Caco-2 (cell line): Measurements from ENCODE around the gene DCHS1. TPM values are rescaled to one million over a fixed set of nuclear protein-coding genes. Genes with fewer than 3 reads are reported as not detected.

Experiments
- BruUV-seq: library from RNA; stranded (reverse); fragments of 400-500 nt; replicated peaks from 2 replicates; lab custom pipeline; 2021; lab: Mats Ljungman, UMichigan
- CTCF ChIA-PET: fragments of 300-600 bp; sonication (Branson Sonifier 250); formaldehyde crosslinking; loops from one replicate; lab custom pipeline; 2022; ENCODE audit warnings: antibody characterized with exemption; lab: Charles Lee
- POLR2A ChIA-PET: fragments of 300-600 bp; sonication (Branson Sonifier 250); formaldehyde crosslinking; loops from one replicate; lab custom pipeline; 2022; ENCODE audit warnings: antibody characterized with exemption; lab: Charles Lee
- DNase-seq, 2 experiments: peaks; one replicate each; pipeline versions ENCODE4 v3.0.0 to v3.0.0-alpha.2; 2020 to 2022
- H3K27me3 ChIP-seq: replicated peaks from 2 replicates; pipeline ENCODE4 v1.6.0; 2011; ENCODE audit warnings: low read length; ENCODE audit not compliant: control insufficient read depth, insufficient read depth
- H3K36me3 ChIP-seq: 2 replicates; pipeline ENCODE4 v1.5.1; 2011; ENCODE audit warnings: low read length; ENCODE audit not compliant: control insufficient read depth, insufficient read depth
- H3K4me1 ChIP-seq: fragments of 250-450 bp; sonication (Bioruptor Pico); 2 replicates; pipeline ENCODE4 v1.5.1; 2020; ENCODE audit warnings: mild to moderate bottlenecking
- H3K4me3 ChIP-seq: 2 replicates; pipeline ENCODE4 v1.5.1; 2011; ENCODE audit warnings: low read depth, mild to moderate bottlenecking, control low read depth, low read length
- H3K9me3 ChIP-seq: fragments of 250-450 bp; sonication (Bioruptor Pico); 2 replicates; pipeline ENCODE4 v1.5.1; 2020; ENCODE audit warnings: mild to moderate bottlenecking, moderate library complexity
- H3K27ac Mint-ChIP-seq: one replicate; pipeline ENCODE4 v1.8.0; 2022; ENCODE audit warnings: mixed read lengths; ENCODE audit not compliant: unreplicated experiment
- H3K27me3 Mint-ChIP-seq: one replicate; pipeline ENCODE4 v1.8.0; 2022; ENCODE audit warnings: mixed read lengths; ENCODE audit not compliant: insufficient read depth, unreplicated experiment
- H3K36me3 Mint-ChIP-seq: one replicate; pipeline ENCODE4 v1.8.0; 2022; ENCODE audit warnings: mild to moderate bottlenecking, mixed read lengths; ENCODE audit not compliant: insufficient read depth, unreplicated experiment
- H3K4me1 Mint-ChIP-seq: one replicate; pipeline ENCODE4 v1.8.0; 2022; ENCODE audit warnings: low read depth, mixed read lengths; ENCODE audit not compliant: unreplicated experiment
- H3K4me3 Mint-ChIP-seq: one replicate; pipeline ENCODE4 v1.8.0; 2022; ENCODE audit warnings: mild to moderate bottlenecking, moderate library complexity, mixed read lengths; ENCODE audit not compliant: unreplicated experiment
- H3K9me3 Mint-ChIP-seq: one replicate; pipeline ENCODE4 v1.8.0; 2022; ENCODE audit warnings: mixed read lengths; ENCODE audit not compliant: unreplicated experiment
- CTCF ChIP-seq, 2 experiments: fragments of 200-600 bp in 1 of 2; IDR thresholded peaks; 1 replicate in 1 of 2; 2 replicates in 1 of 2; pipeline versions ENCODE4 v1.5.1 to v1.8.0; 2011 to 2022; ENCODE audit warnings: antibody characterized with exemption in 1 of 2, control low read depth in 1 of 2, inconsistent platforms in 1 of 2, low read depth in 1 of 2, low read length in 1 of 2, mild to moderate bottlenecking in 1 of 2, moderate library complexity in 1 of 2; ENCODE audit not compliant: insufficient read depth in 1 of 2, severe bottlenecking in 1 of 2, unreplicated experiment in 1 of 2
- intact Hi-C: fragments of 100-400 bp; cut with micrococcal nuclease; formaldehyde crosslinking; loops from one replicate; pipeline ENCODE4 v1.10.0; 2022; ENCODE audit not compliant: unreplicated experiment
- total RNA-seq: library from RNA; stranded (reverse); gene quantifications from 2 replicates; pipeline ENCODE4 v1.2.3, GENCODE V29; 2022

The DCHS1 gene
- total RNA-seq, 1 experiment from 2014 or later: 1.7 TPM

- Histone ChIP-seq H3K27me3 (no peaks in the 10 kb centered on the region; the same call in 1 of the 2 replicates), H3K36me3 (no peaks in the 10 kb centered on the region), H3K4me1 (peaks cover 16% of the 10 kb centered on the region), H3K9me3 (no peaks in the 10 kb centered on the region), H3K4me3 (no peak overlapping the region)
- ChIA-PET POLR2A (no interaction called here), CTCF (no interaction called here)
- no peak for DNase-seq
- no TSS peak for BruUV-seq
- H3K36me3 Mint-ChIP-seq: no peaks in the 10 kb centered on the region
- intact Hi-C loops: no loop called here
- H3K4me3 Mint-ChIP-seq: no peak overlapping the region
- TF ChIP-seq CTCF (IDR thresholded peaks at IDR 0.05; ENCODE audit: insufficient read depth in 1 of 2, low read depth in 1 of 2, low read length in 1 of 2, severe bottlenecking in 1 of 2, unreplicated experiment in 1 of 2): no peak
- H3K9me3 Mint-ChIP-seq: no peaks in the 10 kb centered on the region
- peaks cover 5% of the 10 kb centered on the region for H3K27me3 Mint-ChIP-seq
- H3K4me1 Mint-ChIP-seq: peaks cover 6% of the 10 kb centered on the region
- no peak overlapping the region for H3K27ac Mint-ChIP-seq
These were observed 39.8 kb upstream of the DCHS1 start for GRCh38 chr11:6695377-6695776.

GRCh38 chr11:6694229-6694535 lies 38.6 kb upstream of the DCHS1 start:
- no peak overlapping the region for H3K4me3 ChIP-seq
- no TSS peak for BruUV-seq
- Mint-ChIP-seq H3K27me3 (peaks cover 5% of the 10 kb centered on the region), H3K36me3 (no peaks in the 10 kb centered on the region), H3K4me3 (no peak overlapping the region), H3K27ac (no peak overlapping the region), H3K4me1 (peaks cover 6% of the 10 kb centered on the region), H3K9me3 (peaks cover 5% of the 10 kb centered on the region)
- intact Hi-C loops: no loop called here
- ChIA-PET POLR2A (no interaction called here), CTCF (no interaction called here)
- no peaks in the 10 kb centered on the region; the same call in 1 of the 2 replicates for H3K27me3 ChIP-seq
- TF ChIP-seq CTCF (IDR thresholded peaks at IDR 0.05; ENCODE audit: insufficient read depth in 1 of 2, low read depth in 1 of 2, low read length in 1 of 2, severe bottlenecking in 1 of 2, unreplicated experiment in 1 of 2): no peak
- H3K4me1 ChIP-seq: peaks cover 19% of the 10 kb centered on the region
- H3K9me3 ChIP-seq: no peaks in the 10 kb centered on the region; the same call in 1 of the 2 replicates
- H3K36me3 ChIP-seq: no peaks in the 10 kb centered on the region
- DNase-seq: no peak

- POLR2A ChIA-PET: no interaction called here
- BruUV-seq: no TSS peak
- peaks cover 6% of the 10 kb centered on the region for H3K9me3 Mint-ChIP-seq
- DNase-seq: no peak
- H3K4me3 ChIP-seq: no peak overlapping the region
- H3K9me3 ChIP-seq: no peaks in the 10 kb centered on the region; the same call in 1 of the 2 replicates
- H3K4me3 Mint-ChIP-seq: no peak overlapping the region
- no peak for TF ChIP-seq CTCF (IDR thresholded peaks at IDR 0.05; ENCODE audit: insufficient read depth in 1 of 2, low read depth in 1 of 2, low read length in 1 of 2, severe bottlenecking in 1 of 2, unreplicated experiment in 1 of 2)
- peaks cover 6% of the 10 kb centered on the region for H3K4me1 Mint-ChIP-seq
- CTCF ChIA-PET: no interaction called here
- no peaks in the 10 kb centered on the region for H3K36me3 ChIP-seq
- H3K27me3 Mint-ChIP-seq: peaks cover 2% of the 10 kb centered on the region
- intact Hi-C loops: no loop called here
- no peaks in the 10 kb centered on the region for H3K36me3 Mint-ChIP-seq
- H3K27ac Mint-ChIP-seq: no peak overlapping the region
- peaks cover 19% of the 10 kb centered on the region for H3K4me1 ChIP-seq
- H3K27me3 ChIP-seq: no peaks in the 10 kb centered on the region; the same call in 1 of the 2 replicates
These were observed 38.0 kb upstream of the DCHS1 start for GRCh38 chr11:6693342-6694228.
